ENCODE measurements around the gene NXPH1. TPM values are rescaled to one million over a fixed set of nuclear protein-coding genes. Genes with fewer than 3 reads are reported as not detected.

Gene NXPH1
- total RNA-seq, 1 donor = not detected

DNA sequence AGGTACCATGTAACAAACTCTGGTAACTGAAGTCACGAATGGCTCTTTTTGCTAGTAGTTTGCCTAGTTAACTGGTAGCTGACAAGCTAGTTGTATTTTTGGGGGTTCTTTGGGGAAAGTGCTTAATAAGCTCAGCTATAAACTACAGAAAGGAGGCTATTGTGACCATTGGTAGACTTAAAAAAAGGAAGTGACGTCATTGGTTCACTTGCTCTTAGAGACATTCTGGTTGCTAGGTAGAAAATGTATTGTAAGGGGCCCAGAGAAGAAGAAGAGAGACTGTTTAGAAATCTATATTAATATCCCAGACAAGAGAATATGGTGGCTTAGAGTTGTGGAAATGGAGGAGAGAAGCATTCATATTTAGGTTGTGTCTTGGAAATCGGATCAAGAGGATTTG is 103.0 kb downstream of the NXPH1 start:
- no peak overlapping the region for H3K4me2 ChIP-seq (ENCODE audit: insufficient read depth, low read length)
- H3K4me1 ChIP-seq (ENCODE audit: insufficient read depth, low read length) = no peaks in the 10 kb centered on the region
- no peak for TF ChIP-seq CTCF (IDR thresholded peaks at IDR 0.05; ENCODE audit: extremely low read depth, low read depth, low read length)
- H2AFZ ChIP-seq (ENCODE audit: low read length) = no peak overlapping the region
- H3K27ac ChIP-seq (ENCODE audit: low read depth, low read length) = no peak overlapping the region
- no peak for DNase-seq (ENCODE audit: insufficient read length, low spot score, missing footprints)
- no peaks in the 10 kb centered on the region for H3K79me2 ChIP-seq (ENCODE audit: insufficient read depth, low read length)
- H3K4me3 ChIP-seq (ENCODE audit: insufficient read depth, low read length) = no peak overlapping the region
- no peaks in the 10 kb centered on the region for H3K27me3 ChIP-seq (ENCODE audit: insufficient read depth, low read length)
- no peaks in the 10 kb centered on the region for H4K20me1 ChIP-seq (ENCODE audit: insufficient read depth, low read length)
- H3K9me3 ChIP-seq (ENCODE audit: low read depth, low read length) = peaks cover 4% of the 10 kb centered on the region
- no peaks in the 10 kb centered on the region for H3K36me3 ChIP-seq (ENCODE audit: insufficient read depth, low read length)

GRCh38 chr7:8549046-8549445 is 115.6 kb downstream of the NXPH1 start:
- Histone ChIP-seq H3K36me3 (ENCODE audit: insufficient read depth, low read length) (no peaks in the 10 kb centered on the region), H3K4me3 (ENCODE audit: insufficient read depth, low read length) (no peak overlapping the region), H3K4me2 (ENCODE audit: insufficient read depth, low read length) (no peak overlapping the region), H3K27ac (ENCODE audit: low read depth, low read length) (no peak overlapping the region), H3K79me2 (ENCODE audit: insufficient read depth, low read length) (no peaks in the 10 kb centered on the region), H3K9me3 (ENCODE audit: low read depth, low read length) (no peaks in the 10 kb centered on the region), H2AFZ (ENCODE audit: low read length) (no peak overlapping the region), H3K4me1 (ENCODE audit: insufficient read depth, low read length) (no peaks in the 10 kb centered on the region), H3K27me3 (ENCODE audit: insufficient read depth, low read length) (no peaks in the 10 kb centered on the region), H4K20me1 (ENCODE audit: insufficient read depth, low read length) (no peaks in the 10 kb centered on the region)
- DNase-seq (ENCODE audit: insufficient read length, low spot score, missing footprints) = no peak
- no peak for TF ChIP-seq CTCF (IDR thresholded peaks at IDR 0.05; ENCODE audit: extremely low read depth, low read depth, low read length)

DNA sequence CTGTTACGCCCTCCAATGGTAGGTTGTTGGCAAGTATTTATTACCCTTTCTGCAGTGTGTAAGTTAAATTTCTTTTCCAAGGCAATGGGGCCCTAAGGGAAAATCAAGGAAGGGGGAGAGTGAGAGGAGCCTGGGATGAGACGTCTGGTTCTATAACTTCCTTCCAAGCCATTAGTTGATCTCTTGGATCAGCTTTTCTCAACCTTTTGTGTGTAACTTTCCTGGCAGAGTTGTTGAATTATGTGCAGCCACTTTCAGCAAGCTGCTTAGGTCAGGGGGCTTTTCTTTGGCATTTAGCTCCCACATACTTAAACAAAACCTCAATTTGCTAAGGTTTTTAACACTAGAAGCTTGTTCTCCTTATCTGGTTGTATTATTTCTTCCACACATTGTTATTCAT is 127.1 kb downstream of the NXPH1 start:
- TF ChIP-seq CTCF (IDR thresholded peaks at IDR 0.05; ENCODE audit: extremely low read depth, low read depth, low read length) = no peak
- no peak overlapping the region for H3K4me3 ChIP-seq (ENCODE audit: insufficient read depth, low read length)
- no peaks in the 10 kb centered on the region for H4K20me1 ChIP-seq (ENCODE audit: insufficient read depth, low read length)
- no peak overlapping the region for H3K4me2 ChIP-seq (ENCODE audit: insufficient read depth, low read length)
- H3K4me1 ChIP-seq (ENCODE audit: insufficient read depth, low read length) = no peaks in the 10 kb centered on the region
- H3K27ac ChIP-seq (ENCODE audit: low read depth, low read length) = no peak overlapping the region
- H3K36me3 ChIP-seq (ENCODE audit: insufficient read depth, low read length) = no peaks in the 10 kb centered on the region
- no peak overlapping the region for H2AFZ ChIP-seq (ENCODE audit: low read length)
- DNase-seq (ENCODE audit: insufficient read length, low spot score, missing footprints) = no peak
- no peaks in the 10 kb centered on the region for H3K9me3 ChIP-seq (ENCODE audit: low read depth, low read length)
- H3K27me3 ChIP-seq (ENCODE audit: insufficient read depth, low read length) = no peaks in the 10 kb centered on the region
- H3K79me2 ChIP-seq (ENCODE audit: insufficient read depth, low read length) = no peaks in the 10 kb centered on the region

- H4K20me1 ChIP-seq (ENCODE audit: insufficient read depth, low read length) = no peaks in the 10 kb centered on the region
- no peaks in the 10 kb centered on the region for H3K79me2 ChIP-seq (ENCODE audit: insufficient read depth, low read length)
- no peaks in the 10 kb centered on the region for H3K4me1 ChIP-seq (ENCODE audit: insufficient read depth, low read length)
- no peak overlapping the region for H3K4me2 ChIP-seq (ENCODE audit: insufficient read depth, low read length)
- TF ChIP-seq CTCF (IDR thresholded peaks at IDR 0.05; ENCODE audit: extremely low read depth, low read depth, low read length) = no peak
- no peak for DNase-seq (ENCODE audit: insufficient read length, low spot score, missing footprints)
- no peaks in the 10 kb centered on the region for H3K27me3 ChIP-seq (ENCODE audit: insufficient read depth, low read length)
- no peak overlapping the region for H3K4me3 ChIP-seq (ENCODE audit: insufficient read depth, low read length)
- H3K36me3 ChIP-seq (ENCODE audit: insufficient read depth, low read length) = no peaks in the 10 kb centered on the region
- H2AFZ ChIP-seq (ENCODE audit: low read length) = no peak overlapping the region
- no peaks in the 10 kb centered on the region for H3K9me3 ChIP-seq (ENCODE audit: low read depth, low read length)
- no peak overlapping the region for H3K27ac ChIP-seq (ENCODE audit: low read depth, low read length)
Measured at GRCh38 chr7:8561449-8561848, 128.0 kb downstream of the NXPH1 start.

Data from osteoblast (primary cell).